GM18861 (cell line): ENCODE data around the gene PCCA.
A peak's percentile ranks its signal among the peaks of the same experiment; 100 is the strongest.
"Not testable (repeated sequence)": the region's sequence is repeated elsewhere in the genome, so short reads cannot be mapped to it uniquely, and the experiment has no call there.

ENCODE experiments used
- ATAC-seq: cut with Tn5 transposase; IDR thresholded peaks from one replicate; pipeline ENCODE4 v1.9.1; 2021; ENCODE audit not compliant: unreplicated experiment

The PCCA gene

GRCh38 chr13:100096526-100096925 lies 7.6 kb downstream of the PCCA start:
- ATAC-seq, result no peak

- no peak for ATAC-seq
Measured at GRCh38 chr13:100097821-100098220, 8.9 kb downstream of the PCCA start.

- no peak for ATAC-seq
Measured at GRCh38 chr13:100098445-100099116, 9.7 kb downstream of the PCCA start.

GRCh38 chr13:100099117-100099445 lies 10.2 kb downstream of the PCCA start:
- not testable (repeated sequence) for ATAC-seq

DNA sequence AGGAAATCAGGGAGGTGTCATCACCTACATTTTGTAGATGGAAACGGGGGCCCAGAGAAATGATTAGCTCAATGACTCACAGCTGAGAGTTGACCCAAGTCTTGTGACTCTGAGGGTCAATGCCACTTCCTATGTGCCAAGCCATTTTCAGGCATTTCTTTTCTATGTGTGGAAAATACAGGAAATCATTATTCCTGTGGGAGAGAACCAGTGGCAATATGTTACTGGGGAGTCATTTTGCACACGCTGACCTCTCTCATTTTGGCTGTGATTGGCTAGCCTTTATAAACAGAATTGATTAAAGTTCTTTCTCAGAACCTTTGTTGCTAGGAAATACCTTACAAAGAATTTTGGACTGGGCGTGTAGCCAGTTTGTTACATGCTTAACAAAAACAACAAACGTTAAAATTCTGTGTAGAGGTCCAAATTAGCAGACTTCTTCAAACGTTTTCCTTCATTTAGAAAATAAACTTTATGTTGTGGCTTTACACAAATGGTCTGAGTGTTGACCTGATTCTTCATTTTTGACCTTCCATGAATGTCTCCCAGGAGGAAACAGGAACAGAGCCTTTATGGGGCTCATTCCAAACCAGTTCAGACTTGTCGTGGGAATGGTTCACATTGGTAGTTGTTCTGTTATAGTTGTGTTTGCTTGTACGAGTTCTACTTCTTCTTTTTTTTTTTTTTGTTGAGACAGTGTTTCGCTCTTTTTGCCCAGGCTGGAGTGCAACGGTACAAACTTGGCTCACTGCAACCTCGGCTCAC lies 11.4 kb downstream of the PCCA start:
- peak; percentile 39 for ATAC-seq

DNA sequence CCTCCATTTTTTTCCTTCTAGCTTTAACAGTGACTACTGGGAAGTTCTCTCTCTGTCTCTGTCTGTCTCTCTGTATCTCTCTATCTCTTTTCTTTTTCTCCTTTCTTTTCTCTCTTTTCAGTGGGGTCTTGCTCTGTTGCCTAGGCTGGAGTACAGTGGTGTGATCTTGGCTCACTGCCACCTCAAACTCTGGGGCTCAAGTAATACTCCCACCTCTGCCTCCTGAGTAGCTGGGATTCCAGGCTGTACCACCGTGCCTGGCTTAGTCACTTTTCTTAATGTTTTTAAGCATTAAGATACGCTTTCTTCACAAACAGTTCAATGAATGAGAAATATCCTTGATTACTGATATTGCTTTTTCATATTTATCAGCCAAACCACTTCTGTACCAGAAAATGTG lies 13.1 kb downstream of the PCCA start:
- ATAC-seq, result no peak

GRCh38 chr13:100106005-100106404 lies 17.1 kb downstream of the PCCA start:
- ATAC-seq, result no peak

GRCh38 chr13:100106705-100107104 lies 17.8 kb downstream of the PCCA start:
- ATAC-seq, result no peak

DNA sequence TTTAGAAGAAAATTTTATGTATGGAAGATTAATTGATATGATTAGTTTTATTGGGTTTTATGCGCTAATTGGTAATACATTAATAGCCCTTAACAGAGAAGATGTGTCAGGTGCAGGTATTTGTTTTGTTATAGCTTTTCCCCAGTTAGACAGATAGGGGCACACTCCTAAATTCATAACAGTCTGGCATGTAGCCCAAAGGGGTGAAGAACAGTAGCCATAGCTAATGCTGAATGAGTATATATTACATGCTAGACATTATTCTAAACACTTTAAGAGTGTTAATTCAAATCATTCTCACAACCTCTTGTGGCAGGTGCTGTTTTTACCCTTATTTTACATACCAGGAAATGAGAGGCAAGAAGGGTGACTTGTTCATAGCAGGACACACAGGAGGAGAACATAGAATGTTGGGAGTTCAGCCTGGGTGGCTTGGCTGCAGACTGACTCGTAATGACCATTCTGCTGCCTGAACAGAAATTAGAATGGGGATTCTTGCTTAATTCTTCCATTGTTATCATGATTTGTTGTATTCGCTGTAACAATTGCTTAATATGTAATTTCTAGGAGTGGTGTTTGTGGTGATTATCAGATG lies 20.1 kb downstream of the PCCA start:
- peak; percentile 71 for ATAC-seq

GRCh38 chr13:100110269-100110668 lies 21.4 kb downstream of the PCCA start:
- ATAC-seq, result no peak

- ATAC-seq, result no peak
Measured at GRCh38 chr13:100112186-100112838, 23.4 kb downstream of the PCCA start.

DNA sequence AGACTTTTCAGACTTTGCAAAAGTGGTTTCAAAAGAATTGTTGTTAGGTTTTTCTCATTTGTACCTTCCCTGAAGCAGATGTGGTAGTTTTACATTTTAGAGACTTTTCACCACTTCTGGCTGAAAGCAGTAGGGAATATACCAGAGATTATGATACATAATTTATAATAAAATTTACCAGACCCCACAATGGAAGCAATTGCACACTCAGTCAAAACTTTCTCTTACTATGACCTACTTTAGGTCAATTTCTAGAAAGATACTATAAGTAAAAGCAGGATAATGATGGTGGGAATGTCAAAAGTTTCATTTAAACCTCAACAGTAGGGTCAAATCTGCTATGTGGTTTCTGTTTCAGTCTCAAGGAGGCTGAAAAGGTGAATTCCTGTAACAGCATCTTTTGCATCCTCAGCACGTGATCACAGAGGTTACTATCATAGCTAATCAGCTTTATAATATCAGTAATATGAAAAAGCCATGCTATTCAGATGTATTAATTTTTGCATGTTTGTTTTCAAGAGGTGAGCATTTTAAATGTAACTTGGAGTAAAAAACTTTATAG lies 26.9 kb downstream of the PCCA start:
- ATAC-seq, result peak; percentile 68

- no peak for ATAC-seq
Measured at GRCh38 chr13:100124265-100124664, 35.4 kb downstream of the PCCA start.

DNA sequence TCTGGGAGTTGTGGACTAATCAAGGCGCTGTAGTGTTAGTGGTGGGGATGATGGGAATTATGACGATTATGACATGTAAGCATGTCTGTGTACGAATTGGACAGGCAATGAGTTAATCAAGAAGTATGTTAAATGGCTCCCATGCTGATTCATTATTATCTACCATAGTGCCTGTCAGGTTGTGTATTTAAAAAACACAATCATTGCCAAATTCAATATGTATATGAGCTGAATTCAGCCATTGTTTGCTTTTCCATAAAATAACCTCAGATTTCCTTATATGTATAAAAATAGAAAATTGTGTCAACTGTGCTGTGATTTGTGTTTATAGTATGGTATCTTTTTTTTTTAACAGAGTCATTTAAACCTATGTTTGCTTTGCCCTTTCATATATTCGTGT lies 37.1 kb downstream of the PCCA start:
- no peak for ATAC-seq

- ATAC-seq, result no peak
Measured at GRCh38 chr13:100128373-100128772, 39.5 kb downstream of the PCCA start.

DNA sequence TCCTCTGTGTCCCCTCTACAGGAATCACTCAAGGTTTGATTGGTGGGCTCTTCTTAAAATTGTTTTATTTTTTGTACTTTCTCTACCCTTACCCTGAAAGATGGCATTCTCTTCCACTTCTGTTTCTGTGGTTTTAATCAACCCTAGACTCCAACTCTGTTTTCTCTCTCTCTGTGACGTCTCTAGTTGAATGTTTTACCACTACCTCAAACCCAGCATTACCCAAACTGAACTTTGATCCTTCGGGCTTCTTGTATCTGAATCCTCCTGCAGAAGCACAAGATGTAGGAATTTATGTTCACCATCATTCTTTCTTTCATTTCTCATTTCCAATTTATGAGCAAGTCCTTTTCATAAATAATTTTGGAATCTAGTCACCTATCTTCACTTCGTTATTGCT lies 39.9 kb downstream of the PCCA start:
- no peak for ATAC-seq

- ATAC-seq, result peak; percentile 81
Measured at GRCh38 chr13:100129605-100130004, 40.7 kb downstream of the PCCA start.

GRCh38 chr13:100130092-100130491 lies 41.2 kb downstream of the PCCA start:
- no peak for ATAC-seq

DNA sequence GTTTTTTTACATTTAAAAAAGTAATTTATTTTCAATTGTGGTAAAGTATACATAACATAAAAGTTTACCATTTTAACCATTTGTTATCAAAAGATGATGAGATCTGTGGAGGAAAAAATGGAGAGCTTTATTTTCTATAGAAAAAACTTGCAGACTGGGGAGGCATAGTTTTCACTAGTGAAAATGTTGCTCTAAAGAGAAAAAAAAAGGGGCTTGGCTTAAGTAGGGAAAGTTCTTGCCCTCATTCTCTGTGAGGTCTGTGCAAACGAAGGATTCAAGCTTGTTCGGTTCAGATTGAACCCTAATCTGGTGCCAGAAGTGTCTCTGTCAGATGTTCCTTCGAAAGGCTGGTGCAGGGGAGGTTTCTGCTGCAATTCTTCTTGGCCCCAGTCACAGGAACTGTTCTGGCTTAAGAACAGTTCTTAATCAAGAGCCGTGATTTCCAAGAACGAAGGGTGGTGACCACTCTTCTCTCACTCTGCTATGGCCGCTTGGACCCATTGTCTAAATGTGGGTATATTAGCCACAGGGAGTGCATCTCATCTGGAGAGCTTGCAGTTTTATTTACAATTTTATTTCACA lies 42.1 kb downstream of the PCCA start:
- ATAC-seq, result no peak

DNA sequence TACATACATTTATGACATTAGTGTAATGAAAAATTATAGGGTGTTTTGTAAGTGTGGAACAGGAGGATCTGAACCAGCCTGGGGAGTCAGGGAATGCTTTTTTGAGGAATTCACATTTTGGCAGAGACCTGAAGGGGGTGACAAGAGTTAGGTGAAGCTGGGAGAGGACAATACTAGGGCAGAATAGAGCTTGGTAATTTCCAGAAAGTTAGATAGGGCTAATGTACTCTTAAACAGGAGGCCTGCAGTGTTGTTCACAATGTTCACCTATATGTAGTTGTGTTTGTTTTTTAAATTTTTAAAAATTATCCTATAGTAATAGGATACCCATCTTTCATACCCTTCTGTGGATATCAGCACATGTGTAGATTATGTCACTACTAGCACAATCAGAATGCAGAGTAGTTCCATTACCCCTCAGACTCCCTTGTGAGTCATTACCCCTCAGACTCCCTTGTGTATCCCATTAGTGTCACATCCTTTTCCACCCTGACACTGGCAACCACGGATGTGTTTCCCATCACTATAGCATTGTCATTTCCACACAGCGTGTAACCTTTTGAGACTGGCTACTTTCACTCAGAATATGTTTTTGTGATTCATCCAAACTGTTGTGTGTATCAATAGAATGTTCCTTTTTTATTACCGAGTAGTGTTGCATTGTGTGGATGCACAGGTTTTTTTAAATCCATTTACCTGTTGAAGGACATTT lies 43.1 kb downstream of the PCCA start:
- ATAC-seq, result peak; percentile 44
